Fibroblast of lung (primary cell): ENCODE results near the gene LSS.

Source experiments
- CTCF ChIP-seq, 2 donors: IDR thresholded peaks in 1 of 2; conservative IDR thresholded peaks in 1 of 2; 1 replicate in 1 of 2; 2 replicates in 1 of 2; pipeline ENCODE4 v1.5.1; 2011 to 2012; ENCODE audit warnings: low read length in 2 of 2, control low read depth in 1 of 2, inconsistent platforms in 1 of 2, low read depth in 1 of 2, mild to moderate bottlenecking in 1 of 2
- EZH2 ChIP-seq: IDR thresholded peaks from 2 replicates; pipeline ENCODE4 v1.5.1; 2012; ENCODE audit warnings: low read length, control low read depth, mild to moderate bottlenecking; ENCODE audit errors: missing control alignments

- TF ChIP-seq CTCF (conservative IDR thresholded peaks at IDR 0.05 in 1 of 2, IDR thresholded peaks at IDR 0.05 in 1 of 2; ENCODE audit: low read depth in 1 of 2, low read length in 2 of 2) (no peak), EZH2 (no peak)
Observed at GRCh38 chr21:46205766-46206162, 22.8 kb downstream of the LSS start.
